Measurements from ENCODE around the gene RIPOR2.

DNA sequence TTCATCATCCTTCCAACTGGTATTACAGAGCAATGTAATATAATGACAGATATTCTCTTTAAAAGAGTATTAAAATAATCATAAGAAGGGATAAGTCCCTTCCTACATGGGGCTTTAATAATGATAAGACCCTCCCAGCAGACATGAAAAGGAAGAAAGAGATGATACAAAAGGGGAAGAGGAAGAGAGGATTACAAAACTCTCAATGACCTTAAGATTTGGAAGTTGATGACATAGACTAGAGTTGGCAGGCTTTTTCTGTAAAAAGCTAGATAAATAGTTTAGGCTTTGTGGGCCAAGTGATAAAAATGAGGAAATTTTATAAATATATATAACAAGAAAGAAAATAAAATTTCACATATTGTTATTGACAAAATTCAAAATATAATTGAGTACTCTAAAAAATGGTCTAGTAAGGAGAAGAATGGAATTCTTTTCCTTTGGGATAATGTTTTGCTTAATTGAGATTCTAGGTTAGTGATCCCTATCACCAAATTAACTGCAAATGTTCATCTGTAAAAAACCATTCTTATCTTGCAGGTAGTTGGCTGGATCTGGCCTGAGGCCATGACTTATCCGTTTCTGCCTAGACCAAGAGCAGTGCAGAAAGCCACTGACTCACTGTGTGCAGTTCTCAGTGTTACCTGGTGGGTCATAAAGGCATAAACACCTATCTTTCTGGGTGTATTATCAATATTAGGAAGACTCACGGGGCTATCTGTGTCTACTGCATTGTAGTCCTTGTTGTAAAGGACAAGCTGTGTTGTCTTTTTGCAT is 11.0 kb downstream of the RIPOR2 start:
- peak; percentile 34; the same call in 1 of the 2 replicates for TF ChIP-seq GATA3 (IDR thresholded peaks at IDR 0.05; ENCODE audit: low read depth, low read length)
- peak; percentile 78 for TF ChIP-seq GATA2 (IDR thresholded peaks at IDR 0.05; ENCODE audit: low read depth, low read length)

All from SH-SY5Y (cell line).